Sigmoid colon (tissue), 7 donors: ENCODE data around the gene ZNF48. TPM values are rescaled to one million over a fixed set of nuclear protein-coding genes. Genes with fewer than 3 reads are reported as not detected.
A peak's percentile ranks its signal among the peaks of the same experiment; 100 is the strongest.

Source experiments
- DNase-seq: peaks from one replicate; pipeline ENCODE4 v3.0.0-alpha.2; 2019
- H3K27ac ChIP-seq, 4 donors: fragments of 200-600 bp; sonication (generic); one replicate each; pipeline ENCODE4 v1.5.1; 2016 to 2019; ENCODE audit warnings: mild to moderate bottlenecking in 1 of 4
- H3K27me3 ChIP-seq, 3 donors: fragments of 200-600 bp; sonication (generic); one replicate each; pipeline ENCODE4 v1.5.1; 2019; ENCODE audit warnings: mild to moderate bottlenecking in 1 of 3
- H3K36me3 ChIP-seq, 4 donors: fragments of 200-600 bp; sonication (generic); one replicate each; pipeline ENCODE4 v1.5.1; 2016 to 2019
- H3K4me1 ChIP-seq, 4 donors: fragments of 200-600 bp; sonication (generic); one replicate each; pipeline ENCODE4 v1.5.1; 2017 to 2019
- H3K4me3 ChIP-seq, 4 donors: fragments of 200-600 bp; sonication (generic); one replicate each; pipeline ENCODE4 v1.5.1; 2017 to 2019; ENCODE audit warnings: mild to moderate bottlenecking in 2 of 4, moderate library complexity in 1 of 4
- H3K9me3 ChIP-seq, 4 donors: fragments of 200-600 bp in 3 of 4; sonication (generic) in 3 of 4; one replicate each; pipeline versions ENCODE4 v1.5.1 to v1.6.1; 2013 to 2019
- CTCF ChIP-seq, 4 experiments: fragments of 450-650 bp in 3 of 4; fragments of 200-600 bp in 1 of 4; IDR thresholded peaks; one replicate each; pipeline ENCODE4 v1.5.1; 2016 to 2019; ENCODE audit warnings: antibody characterized with exemption in 4 of 4, mild to moderate bottlenecking in 3 of 4, moderate library complexity in 2 of 4
- EP300 ChIP-seq, 4 donors: sonication (generic); formaldehyde crosslinking; IDR thresholded peaks; one replicate each; pipeline ENCODE4 v1.6.1; 2017; ENCODE audit warnings: antibody characterized with exemption in 4 of 4
- POLR2A ChIP-seq, 2 donors: fragments of 450-650 bp; IDR thresholded peaks; one replicate each; pipeline ENCODE4 v1.6.1; 2016; ENCODE audit warnings: antibody characterized with exemption in 2 of 2, mild to moderate bottlenecking in 2 of 2, moderate library complexity in 2 of 2
- POLR2AphosphoS5 ChIP-seq, 4 donors: sonication (generic); formaldehyde crosslinking; IDR thresholded peaks; one replicate each; pipeline ENCODE4 v1.6.1; 2017; ENCODE audit warnings: antibody characterized with exemption in 4 of 4
- WGBS, 2 donors: extraction: QIAGEN DNeasy Blood & Tissue Kit; methylation state at CpG; one replicate each; pipeline ENCODE4 v1.1.7; 2013; 5-methylcytosine and 5-hydroxymethylcytosine counted together
- intact Hi-C: fragments of 100-400 bp; cut with DNase I; formaldehyde crosslinking; loops from one replicate; pipeline ENCODE4 v1.15.1; 2023
- polyA plus RNA-seq, 3 donors: library from polyadenylated mRNA; stranded (reverse); fragments of 200-250 nt; gene quantifications; one replicate each; pipeline ENCODE4 v1.2.3, GENCODE V29; 2013
- total RNA-seq, 4 donors: library from RNA; depleted of rRNA; stranded (reverse); fragments of >200 nt; gene quantifications; one replicate each; pipeline ENCODE4 v1.1.0, GENCODE V29; 2016
- donor health status: healthy with polysubstance abuse.
- donor health status: Bipolar disorder and iron deficiency.
- donor health status: healthy.

Gene ZNF48
- total and polyA plus RNA-seq, 7 donors: 2.4 to 12.8 (median 8.1) TPM

GRCh38 chr16:30352488-30353401 is 42.5 kb upstream of the ZNF48 start:
- Histone ChIP-seq H3K27ac (peak overlapping the region; percentile 93 to 99 (median 96)), H3K4me3 (no peak overlapping the region), H3K4me1 (peaks cover 0 to 58% (median 50%) of the 10 kb centered on the region in 4 donors), H3K36me3 (peaks cover 0 to 45% (median 19%) of the 10 kb centered on the region in 4 donors), H3K27me3 (no peaks in the 10 kb centered on the region), H3K9me3 (no peaks in the 10 kb centered on the region)
- DNase-seq: no peak
- WGBS, 2 donors: 89 to 91% methylated on average over 14 of the region's 14 CpGs
- intact Hi-C loops: loop anchor here (1.0 to 2.0 kb wide), 2 partner anchors 17 to 54 kb away; partner anchors contain the start of gene ZNF771
- TF ChIP-seq POLR2AphosphoS5 (IDR thresholded peaks at IDR 0.05) (no peak), CTCF (IDR thresholded peaks at IDR 0.05) (no peak), POLR2A (IDR thresholded peaks at IDR 0.05) (no peak), EP300 (IDR thresholded peaks at IDR 0.05) (no peak)

GRCh38 chr16:30353438-30354129 is 41.6 kb upstream of the ZNF48 start:
- H3K36me3 ChIP-seq: peaks cover 0 to 53% (median 28%) of the 10 kb centered on the region in 4 donors
- WGBS, 2 donors: 71 to 88% methylated on average over 23 of the region's 23 CpGs
- H3K9me3 ChIP-seq: no peaks in the 10 kb centered on the region
- DNase-seq: no peak
- peak overlapping the region; percentile 93 to 99 (median 96) for H3K27ac ChIP-seq
- peak overlapping the region in 1 of 4 donors; percentile 91 for H3K4me3 ChIP-seq
- intact Hi-C loops: loop anchor here (2.0 kb wide), 1 partner anchor 53 kb away; the partner anchor contains the start of gene ZNF771
- peaks cover 0 to 58% (median 50%) of the 10 kb centered on the region in 4 donors for H3K4me1 ChIP-seq
- H3K27me3 ChIP-seq: no peaks in the 10 kb centered on the region
- TF ChIP-seq POLR2A (IDR thresholded peaks at IDR 0.05): no peak
- TF ChIP-seq POLR2AphosphoS5 (IDR thresholded peaks at IDR 0.05): no peak
- TF ChIP-seq CTCF (IDR thresholded peaks at IDR 0.05): no peak
- no peak for TF ChIP-seq EP300 (IDR thresholded peaks at IDR 0.05)

- no peak for DNase-seq
- H3K27ac ChIP-seq: peak overlapping the region; percentile 93 to 99 (median 96)
- intact Hi-C loops: loop anchor here (1.0 kb wide), 1 partner anchor 16 kb away; the partner anchor contains the start of gene TBC1D10B
- no peaks in the 10 kb centered on the region for H3K27me3 ChIP-seq
- TF ChIP-seq POLR2A (IDR thresholded peaks at IDR 0.05) (no peak), CTCF (IDR thresholded peaks at IDR 0.05) (no peak), EP300 (IDR thresholded peaks at IDR 0.05) (no peak), POLR2AphosphoS5 (IDR thresholded peaks at IDR 0.05) (no peak)
- H3K9me3 ChIP-seq: no peaks in the 10 kb centered on the region
- peaks cover 0 to 63% (median 35%) of the 10 kb centered on the region in 4 donors for H3K36me3 ChIP-seq
- H3K4me3 ChIP-seq: peak overlapping the region; percentile 59 to 96 (median 81)
- WGBS, 2 donors: 1% methylated on average over 36 of the region's 36 CpGs
- peaks cover 0 to 58% (median 50%) of the 10 kb centered on the region in 4 donors for H3K4me1 ChIP-seq
These were observed 40.6 kb upstream of the ZNF48 start for GRCh38 chr16:30354423-30355143.
